ENCODE data around the gene TNS3.

Gene TNS3

GRCh38 chr7:47400001-47400400 lies 181.9 kb downstream of the TNS3 start:
- Histone ChIP-seq H3K9ac (ENCODE audit: low read depth, low read length) (no peak overlapping the region), H3K4me2 (ENCODE audit: low read length) (no peak overlapping the region), H3K9me3 (replicated peaks; ENCODE audit: low read length) (no peaks in the 10 kb centered on the region), H3K4me3 (ENCODE audit: low read length) (no peak overlapping the region), H3K27me3 (ENCODE audit: control insufficient read depth, insufficient read depth, low read length) (no peaks in the 10 kb centered on the region), H3K36me3 (ENCODE audit: insufficient read depth, low read length) (peaks cover 76% of the 10 kb centered on the region), H3K4me1 (ENCODE audit: control insufficient read depth, insufficient read depth, low read length) (peaks cover 8% of the 10 kb centered on the region)

- no peak overlapping the region for H3K4me2 ChIP-seq (ENCODE audit: low read length)
- H3K36me3 ChIP-seq (ENCODE audit: insufficient read depth, low read length) = peaks cover 72% of the 10 kb centered on the region
- no peaks in the 10 kb centered on the region for H3K9me3 ChIP-seq (replicated peaks; ENCODE audit: low read length)
- no peaks in the 10 kb centered on the region for H3K4me1 ChIP-seq (ENCODE audit: control insufficient read depth, insufficient read depth, low read length)
- H3K9ac ChIP-seq (ENCODE audit: low read depth, low read length) = no peak overlapping the region
- H3K27me3 ChIP-seq (ENCODE audit: control insufficient read depth, insufficient read depth, low read length) = no peaks in the 10 kb centered on the region
- H3K4me3 ChIP-seq (ENCODE audit: low read length) = no peak overlapping the region
These were observed 187.1 kb downstream of the TNS3 start for GRCh38 chr7:47394751-47395252.

GRCh38 chr7:47394216-47394615 lies 187.7 kb downstream of the TNS3 start:
- no peak overlapping the region for H3K4me2 ChIP-seq (ENCODE audit: low read length)
- H3K9ac ChIP-seq (ENCODE audit: low read depth, low read length) = no peak overlapping the region
- peaks cover 66% of the 10 kb centered on the region for H3K36me3 ChIP-seq (ENCODE audit: insufficient read depth, low read length)
- no peaks in the 10 kb centered on the region for H3K27me3 ChIP-seq (ENCODE audit: control insufficient read depth, insufficient read depth, low read length)
- no peak overlapping the region for H3K4me3 ChIP-seq (ENCODE audit: low read length)
- no peaks in the 10 kb centered on the region for H3K9me3 ChIP-seq (replicated peaks; ENCODE audit: low read length)
- no peaks in the 10 kb centered on the region for H3K4me1 ChIP-seq (ENCODE audit: control insufficient read depth, insufficient read depth, low read length)

- Histone ChIP-seq H3K36me3 (ENCODE audit: insufficient read depth, low read length) (peaks cover 64% of the 10 kb centered on the region), H3K27me3 (ENCODE audit: control insufficient read depth, insufficient read depth, low read length) (no peaks in the 10 kb centered on the region), H3K4me2 (ENCODE audit: low read length) (no peak overlapping the region), H3K4me1 (ENCODE audit: control insufficient read depth, insufficient read depth, low read length) (no peaks in the 10 kb centered on the region), H3K9me3 (replicated peaks; ENCODE audit: low read length) (no peaks in the 10 kb centered on the region), H3K9ac (ENCODE audit: low read depth, low read length) (no peak overlapping the region), H3K4me3 (ENCODE audit: low read length) (no peak overlapping the region)
These were observed 188.5 kb downstream of the TNS3 start for GRCh38 chr7:47393406-47393805.

GRCh38 chr7:47392241-47392759 lies 189.6 kb downstream of the TNS3 start:
- Histone ChIP-seq H3K9ac (ENCODE audit: low read depth, low read length) (no peak overlapping the region), H3K9me3 (replicated peaks; ENCODE audit: low read length) (no peaks in the 10 kb centered on the region), H3K27me3 (ENCODE audit: control insufficient read depth, insufficient read depth, low read length) (no peaks in the 10 kb centered on the region), H3K4me2 (ENCODE audit: low read length) (no peak overlapping the region), H3K36me3 (ENCODE audit: insufficient read depth, low read length) (peaks cover 71% of the 10 kb centered on the region), H3K4me3 (ENCODE audit: low read length) (no peak overlapping the region), H3K4me1 (ENCODE audit: control insufficient read depth, insufficient read depth, low read length) (no peaks in the 10 kb centered on the region)

- Histone ChIP-seq H3K9me3 (replicated peaks; ENCODE audit: low read length) (no peaks in the 10 kb centered on the region), H3K4me3 (ENCODE audit: low read length) (no peak overlapping the region), H3K27me3 (ENCODE audit: control insufficient read depth, insufficient read depth, low read length) (no peaks in the 10 kb centered on the region), H3K4me2 (ENCODE audit: low read length) (no peak overlapping the region), H3K4me1 (ENCODE audit: control insufficient read depth, insufficient read depth, low read length) (no peaks in the 10 kb centered on the region), H3K36me3 (ENCODE audit: insufficient read depth, low read length) (peaks cover 72% of the 10 kb centered on the region), H3K9ac (ENCODE audit: low read depth, low read length) (no peak overlapping the region)
These were observed 190.2 kb downstream of the TNS3 start for GRCh38 chr7:47391726-47392125.

- Histone ChIP-seq H3K9ac (ENCODE audit: low read depth, low read length) (no peak overlapping the region), H3K4me3 (ENCODE audit: low read length) (no peak overlapping the region), H3K4me1 (ENCODE audit: control insufficient read depth, insufficient read depth, low read length) (no peaks in the 10 kb centered on the region), H3K27me3 (ENCODE audit: control insufficient read depth, insufficient read depth, low read length) (no peaks in the 10 kb centered on the region), H3K36me3 (ENCODE audit: insufficient read depth, low read length) (peaks cover 71% of the 10 kb centered on the region), H3K4me2 (ENCODE audit: low read length) (no peak overlapping the region), H3K9me3 (replicated peaks; ENCODE audit: low read length) (no peaks in the 10 kb centered on the region)
These were observed 191.0 kb downstream of the TNS3 start for GRCh38 chr7:47390914-47391313.

- Histone ChIP-seq H3K4me1 (ENCODE audit: control insufficient read depth, insufficient read depth, low read length) (no peaks in the 10 kb centered on the region), H3K9ac (ENCODE audit: low read depth, low read length) (no peak overlapping the region), H3K36me3 (ENCODE audit: insufficient read depth, low read length) (peaks cover 70% of the 10 kb centered on the region), H3K4me3 (ENCODE audit: low read length) (no peak overlapping the region), H3K27me3 (ENCODE audit: control insufficient read depth, insufficient read depth, low read length) (no peaks in the 10 kb centered on the region), H3K4me2 (ENCODE audit: low read length) (no peak overlapping the region), H3K9me3 (replicated peaks; ENCODE audit: low read length) (no peaks in the 10 kb centered on the region)
These were observed 191.8 kb downstream of the TNS3 start for GRCh38 chr7:47389923-47390630.

- no peaks in the 10 kb centered on the region for H3K4me1 ChIP-seq (ENCODE audit: control insufficient read depth, insufficient read depth, low read length)
- H3K4me3 ChIP-seq (ENCODE audit: low read length) = no peak overlapping the region
- H3K4me2 ChIP-seq (ENCODE audit: low read length) = no peak overlapping the region
- H3K9ac ChIP-seq (ENCODE audit: low read depth, low read length) = no peak overlapping the region
- peaks cover 70% of the 10 kb centered on the region for H3K36me3 ChIP-seq (ENCODE audit: insufficient read depth, low read length)
- H3K9me3 ChIP-seq (replicated peaks; ENCODE audit: low read length) = no peaks in the 10 kb centered on the region
- no peaks in the 10 kb centered on the region for H3K27me3 ChIP-seq (ENCODE audit: control insufficient read depth, insufficient read depth, low read length)
These were observed 192.6 kb downstream of the TNS3 start for GRCh38 chr7:47389171-47389922.

GRCh38 chr7:47387506-47387905 lies 194.4 kb downstream of the TNS3 start:
- Histone ChIP-seq H3K4me1 (ENCODE audit: control insufficient read depth, insufficient read depth, low read length) (no peaks in the 10 kb centered on the region), H3K27me3 (ENCODE audit: control insufficient read depth, insufficient read depth, low read length) (no peaks in the 10 kb centered on the region), H3K9ac (ENCODE audit: low read depth, low read length) (no peak overlapping the region), H3K4me3 (ENCODE audit: low read length) (no peak overlapping the region), H3K9me3 (replicated peaks; ENCODE audit: low read length) (no peaks in the 10 kb centered on the region), H3K36me3 (ENCODE audit: insufficient read depth, low read length) (peaks cover 74% of the 10 kb centered on the region), H3K4me2 (ENCODE audit: low read length) (no peak overlapping the region)

- no peaks in the 10 kb centered on the region for H3K27me3 ChIP-seq (ENCODE audit: control insufficient read depth, insufficient read depth, low read length)
- no peak overlapping the region for H3K4me2 ChIP-seq (ENCODE audit: low read length)
- H3K4me1 ChIP-seq (ENCODE audit: control insufficient read depth, insufficient read depth, low read length) = no peaks in the 10 kb centered on the region
- H3K4me3 ChIP-seq (ENCODE audit: low read length) = no peak overlapping the region
- no peaks in the 10 kb centered on the region for H3K9me3 ChIP-seq (replicated peaks; ENCODE audit: low read length)
- H3K9ac ChIP-seq (ENCODE audit: low read depth, low read length) = no peak overlapping the region
- H3K36me3 ChIP-seq (ENCODE audit: insufficient read depth, low read length) = peaks cover 69% of the 10 kb centered on the region
These were observed 195.6 kb downstream of the TNS3 start for GRCh38 chr7:47386273-47386835.

All from skeletal muscle satellite cell (primary cell).